Measurements from ENCODE around the gene RNU1-3.
"Not testable (repeated sequence)": the region's sequence is repeated elsewhere in the genome, so short reads cannot be mapped to it uniquely, and the experiment has no call there.

DNA sequence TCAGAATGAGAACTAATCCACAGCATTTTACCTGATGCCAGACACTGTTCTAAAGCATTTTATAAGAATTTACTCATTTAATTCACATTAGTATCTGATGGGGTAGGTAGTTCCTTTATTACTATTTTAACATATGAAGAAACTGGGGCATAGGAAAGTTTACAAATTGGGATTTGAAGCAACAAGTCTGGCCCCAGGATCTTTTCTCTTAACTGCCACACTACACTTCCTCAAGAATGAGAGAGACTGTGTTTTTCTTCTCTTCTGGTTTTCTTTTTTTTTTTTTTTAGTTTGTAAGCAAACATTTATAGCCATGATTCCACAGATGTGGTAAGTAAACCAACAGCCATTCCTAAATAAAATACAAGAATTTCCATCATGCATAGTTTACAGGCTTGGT lies 16.1 kb upstream of the RNU1-3 start:
- not testable (repeated sequence) for TF ChIP-seq TAF1 (IDR thresholded peaks at IDR 0.05; ENCODE audit: low read depth, low read length); POLR2A (IDR thresholded peaks at IDR 0.05; ENCODE audit: low read depth, low read length); POLR2AphosphoS5 (IDR thresholded peaks at IDR 0.05; ENCODE audit: low read depth, low read length); SPI1 (IDR thresholded peaks at IDR 0.05; ENCODE audit: low read depth, low read length); PAX5 (IDR thresholded peaks at IDR 0.05; ENCODE audit: insufficient read depth, low read length, severe bottlenecking); POU2F2 (IDR thresholded peaks at IDR 0.05; ENCODE audit: low read depth, low read length)
